ENCODE results near the gene GPC6. TPM values are rescaled to one million over a fixed set of nuclear protein-coding genes. Genes with fewer than 3 reads are reported as not detected.

The GPC6 gene
- total RNA-seq, 1 donor from 2014 or later, result 5.5 TPM

DNA sequence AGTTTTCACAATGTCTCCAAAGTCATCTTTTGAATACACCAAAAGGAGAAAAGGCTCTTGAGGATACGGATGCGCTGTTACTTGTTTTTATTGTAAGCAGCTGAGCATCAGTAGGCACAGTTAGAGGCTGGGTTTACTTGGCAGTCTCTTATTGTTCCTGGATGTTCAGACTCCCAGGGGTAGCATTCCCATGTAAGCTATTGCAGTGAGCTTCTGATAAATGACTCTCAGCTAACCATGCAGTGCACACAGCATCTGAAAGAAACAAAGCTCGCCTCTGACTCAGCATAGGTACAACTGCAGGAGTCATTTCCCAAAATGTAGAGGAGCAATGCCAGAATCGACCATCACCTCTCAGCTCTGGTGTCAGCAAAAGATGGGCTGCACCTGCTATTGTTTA is 1168.1 kb downstream of the GPC6 start:
- no peak for DNase-seq (ENCODE audit: low read depth)
- Histone ChIP-seq H3K4me3 (ENCODE audit: low read depth, low read length) (no peak overlapping the region), H3K36me3 (ENCODE audit: control insufficient read depth, insufficient read depth, low read length) (no peaks in the 10 kb centered on the region), H3K27me3 (ENCODE audit: control insufficient read depth, insufficient read depth, low read length) (no peaks in the 10 kb centered on the region)
- TF ChIP-seq, protein P1, sequence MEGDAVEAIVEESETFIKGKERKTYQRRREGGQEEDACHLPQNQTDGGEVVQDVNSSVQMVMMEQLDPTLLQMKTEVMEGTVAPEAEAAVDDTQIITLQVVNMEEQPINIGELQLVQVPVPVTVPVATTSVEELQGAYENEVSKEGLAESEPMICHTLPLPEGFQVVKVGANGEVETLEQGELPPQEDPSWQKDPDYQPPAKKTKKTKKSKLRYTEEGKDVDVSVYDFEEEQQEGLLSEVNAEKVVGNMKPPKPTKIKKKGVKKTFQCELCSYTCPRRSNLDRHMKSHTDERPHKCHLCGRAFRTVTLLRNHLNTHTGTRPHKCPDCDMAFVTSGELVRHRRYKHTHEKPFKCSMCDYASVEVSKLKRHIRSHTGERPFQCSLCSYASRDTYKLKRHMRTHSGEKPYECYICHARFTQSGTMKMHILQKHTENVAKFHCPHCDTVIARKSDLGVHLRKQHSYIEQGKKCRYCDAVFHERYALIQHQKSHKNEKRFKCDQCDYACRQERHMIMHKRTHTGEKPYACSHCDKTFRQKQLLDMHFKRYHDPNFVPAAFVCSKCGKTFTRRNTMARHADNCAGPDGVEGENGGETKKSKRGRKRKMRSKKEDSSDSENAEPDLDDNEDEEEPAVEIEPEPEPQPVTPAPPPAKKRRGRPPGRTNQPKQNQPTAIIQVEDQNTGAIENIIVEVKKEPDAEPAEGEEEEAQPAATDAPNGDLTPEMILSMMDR (IDR thresholded peaks at IDR 0.05; ENCODE audit: insufficient read depth, low read length, severe bottlenecking), result no peak
- no peak for FAIRE-seq

DNA sequence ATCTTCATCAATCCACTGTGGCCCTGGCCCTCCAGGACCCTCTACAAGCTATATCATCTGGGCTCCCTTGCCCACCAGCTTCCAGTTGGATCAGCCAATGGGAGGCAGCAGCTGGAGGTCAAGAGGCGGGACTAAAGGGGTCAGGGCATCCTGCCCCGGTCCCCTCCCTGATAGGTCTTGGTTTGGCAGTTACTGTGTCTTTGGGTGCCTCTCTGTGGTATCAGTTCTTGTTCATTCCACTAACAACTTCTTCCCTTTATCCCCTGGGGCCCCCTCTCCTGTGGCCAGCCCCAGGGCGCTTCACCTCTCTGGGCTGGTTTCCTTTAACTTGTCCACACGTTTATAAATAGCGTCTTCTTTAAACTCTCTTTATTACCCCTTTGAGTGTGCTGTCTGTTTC is 1169.3 kb downstream of the GPC6 start:
- FAIRE-seq (no peak), DNase-seq (ENCODE audit: low read depth) (no peak)
- no peak overlapping the region for H3K4me3 ChIP-seq (ENCODE audit: low read depth, low read length)
- no peaks in the 10 kb centered on the region for H3K27me3 ChIP-seq (ENCODE audit: control insufficient read depth, insufficient read depth, low read length)
- H3K36me3 ChIP-seq (ENCODE audit: control insufficient read depth, insufficient read depth, low read length), result no peaks in the 10 kb centered on the region
- TF ChIP-seq, protein P1 (IDR thresholded peaks at IDR 0.05; ENCODE audit: insufficient read depth, low read length, severe bottlenecking), result no peak

DNA sequence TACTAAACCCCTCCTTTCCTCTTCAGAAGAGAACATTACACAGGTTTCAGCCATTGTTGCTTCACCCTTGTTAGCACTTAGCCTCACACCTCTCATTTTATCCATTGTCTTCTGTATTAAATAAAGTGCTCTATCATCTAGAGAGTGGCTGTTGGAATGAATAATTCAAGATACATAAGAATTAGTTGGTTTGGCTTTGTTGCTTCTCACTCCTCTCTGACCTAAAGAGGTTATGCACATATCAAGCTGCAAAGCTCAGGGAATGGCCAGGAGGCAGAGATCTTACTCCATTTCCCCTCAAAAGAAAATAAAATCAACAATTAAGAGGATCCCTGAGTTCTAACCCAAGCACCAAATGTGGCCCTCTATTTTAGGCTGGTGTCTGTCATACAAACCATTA is 1173.2 kb downstream of the GPC6 start:
- Histone ChIP-seq H3K4me3 (ENCODE audit: low read depth, low read length) (no peak overlapping the region), H3K27me3 (ENCODE audit: control insufficient read depth, insufficient read depth, low read length) (no peaks in the 10 kb centered on the region), H3K36me3 (ENCODE audit: control insufficient read depth, insufficient read depth, low read length) (no peaks in the 10 kb centered on the region)
- FAIRE-seq (no peak), DNase-seq (ENCODE audit: low read depth) (no peak)
- TF ChIP-seq, protein P1 (IDR thresholded peaks at IDR 0.05; ENCODE audit: insufficient read depth, low read length, severe bottlenecking), result no peak

DNA sequence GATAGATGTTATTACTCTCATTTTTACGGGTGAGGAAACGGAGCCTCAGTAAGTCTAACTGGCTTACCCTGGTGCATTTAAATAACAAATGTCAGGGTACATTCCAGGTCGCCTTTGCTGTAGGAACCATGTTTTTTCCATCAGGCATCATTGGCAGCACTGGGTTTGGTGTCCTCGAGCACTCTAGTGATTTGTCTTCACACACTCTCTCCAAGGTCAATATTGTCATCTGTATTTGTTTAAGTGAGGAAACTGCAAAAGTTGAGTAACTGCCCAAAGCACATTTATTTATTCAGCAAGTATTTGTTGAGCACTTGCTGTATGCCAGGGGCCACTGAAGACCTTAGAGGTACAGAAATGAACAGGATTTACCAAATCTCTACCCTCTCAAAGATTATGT is 1174.3 kb downstream of the GPC6 start:
- TF ChIP-seq, protein P1 (IDR thresholded peaks at IDR 0.05; ENCODE audit: insufficient read depth, low read length, severe bottlenecking), result no peak
- FAIRE-seq, result no peak
- Histone ChIP-seq H3K27me3 (ENCODE audit: control insufficient read depth, insufficient read depth, low read length) (no peaks in the 10 kb centered on the region), H3K4me3 (ENCODE audit: low read depth, low read length) (no peak overlapping the region), H3K36me3 (ENCODE audit: control insufficient read depth, insufficient read depth, low read length) (no peaks in the 10 kb centered on the region)
- DNase-seq (ENCODE audit: low read depth), result no peak

DNA sequence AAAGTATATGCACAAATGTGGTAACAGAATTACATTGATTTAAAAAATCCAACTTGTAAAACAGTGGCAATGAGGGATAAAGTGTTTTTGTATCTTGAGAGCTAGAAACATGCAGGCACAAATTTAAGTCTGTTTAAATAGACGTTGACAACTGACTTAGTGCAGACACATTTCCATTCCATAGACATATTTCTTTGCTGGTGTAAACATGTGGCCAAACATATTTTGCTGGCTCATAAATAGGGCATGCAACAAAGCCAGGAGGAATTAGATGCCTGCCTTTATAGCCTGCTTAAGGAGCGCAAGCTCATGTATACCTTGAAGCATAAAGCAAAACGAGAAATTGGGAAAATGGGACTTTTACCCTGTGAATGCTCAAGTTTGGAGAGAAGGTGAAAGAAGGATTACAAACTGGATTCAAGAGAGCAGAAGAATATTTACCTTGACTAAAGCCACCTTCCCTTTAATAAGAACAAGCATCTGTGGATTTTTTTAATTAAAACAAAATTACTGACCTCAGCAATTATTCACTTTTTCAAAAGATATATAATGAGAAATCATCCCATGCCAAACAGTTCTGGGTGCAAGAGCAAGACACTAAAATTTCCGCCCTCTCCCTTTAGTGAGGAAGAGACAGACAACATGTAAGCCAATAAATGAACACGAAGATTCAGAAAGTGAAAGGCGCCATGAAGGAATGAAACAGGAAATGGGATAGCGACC is 1181.9 kb downstream of the GPC6 start:
- no peaks in the 10 kb centered on the region for H3K27me3 ChIP-seq (ENCODE audit: control insufficient read depth, insufficient read depth, low read length)
- H3K36me3 ChIP-seq (ENCODE audit: control insufficient read depth, insufficient read depth, low read length), result no peaks in the 10 kb centered on the region
- no peak overlapping the region for H3K4me3 ChIP-seq (ENCODE audit: low read depth, low read length)
- no peak for DNase-seq (ENCODE audit: low read depth)
- no peak for FAIRE-seq
- TF ChIP-seq, protein P1 (IDR thresholded peaks at IDR 0.05; ENCODE audit: insufficient read depth, low read length, severe bottlenecking), result no peak

DNA sequence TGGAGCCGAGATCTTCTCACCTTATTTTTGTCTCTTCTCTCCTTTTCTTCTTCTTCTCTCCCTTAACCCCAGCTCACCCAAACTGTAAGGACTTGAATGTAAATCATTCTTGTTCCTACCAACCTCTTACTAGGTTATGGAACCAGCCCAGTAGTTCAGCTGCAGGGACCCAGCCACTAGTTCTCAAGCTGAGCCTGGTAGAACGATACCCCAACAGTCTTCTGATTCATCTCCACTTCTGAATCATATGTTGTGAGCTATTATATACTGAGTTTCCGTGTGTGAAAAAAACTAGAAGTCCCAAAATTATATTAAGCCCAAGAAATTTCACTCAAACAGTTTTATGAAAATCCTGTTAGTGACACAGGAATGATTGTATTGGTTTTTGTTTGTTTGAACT is 1185.1 kb downstream of the GPC6 start:
- no peak overlapping the region for H3K4me3 ChIP-seq (ENCODE audit: low read depth, low read length)
- DNase-seq (ENCODE audit: low read depth) (no peak), FAIRE-seq (no peak)
- H3K27me3 ChIP-seq (ENCODE audit: control insufficient read depth, insufficient read depth, low read length), result no peaks in the 10 kb centered on the region
- H3K36me3 ChIP-seq (ENCODE audit: control insufficient read depth, insufficient read depth, low read length), result no peaks in the 10 kb centered on the region
- TF ChIP-seq, protein P1 (IDR thresholded peaks at IDR 0.05; ENCODE audit: insufficient read depth, low read length, severe bottlenecking), result no peak
